ENCODE data around the gene LGMN.

DNA sequence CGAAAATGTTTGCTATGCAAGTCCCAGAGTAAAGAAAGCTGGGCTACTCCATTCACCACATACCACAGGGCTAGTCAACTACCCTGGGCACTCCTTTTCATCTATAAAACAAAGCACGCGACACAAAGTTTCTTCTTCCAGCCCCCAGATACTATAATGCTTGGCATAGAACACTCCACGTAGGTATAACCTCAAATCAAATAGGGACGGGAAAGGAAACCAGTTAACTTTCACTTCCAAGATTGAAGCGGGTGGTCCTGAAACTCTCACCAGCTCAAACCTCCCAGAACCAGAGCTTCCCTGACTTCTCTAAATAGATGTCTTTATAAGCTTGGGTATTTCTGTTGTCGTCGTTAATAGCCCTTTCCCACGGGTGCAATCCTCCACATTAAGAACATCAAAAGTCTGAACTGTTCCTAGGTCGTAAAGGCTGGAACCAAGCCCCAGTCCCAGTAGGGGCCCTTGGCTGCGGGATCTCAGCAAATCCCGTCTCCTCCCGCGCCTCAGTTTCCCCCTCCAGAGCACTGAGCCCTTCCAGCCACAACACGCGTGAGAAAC is 647 bp downstream of the LGMN start:
- TF ChIP-seq POLR2A (IDR thresholded peaks at IDR 0.05; ENCODE audit: low read depth, low read length) (no peak), POLR2AphosphoS5 (IDR thresholded peaks at IDR 0.05; ENCODE audit: low read depth, low read length) (no peak), TAF1 (IDR thresholded peaks at IDR 0.05; ENCODE audit: low read depth, low read length) (no peak), SPI1 (IDR thresholded peaks at IDR 0.05; ENCODE audit: low read depth, low read length) (no peak), POU2F2 (IDR thresholded peaks at IDR 0.05; ENCODE audit: low read depth, low read length) (no peak)
